Stimulated activated CD8-positive, alpha-beta memory T cell treated with anti-CD3 and anti-CD28 coated beads, Interleukin-2, amount 100 ng/mL, for 1 hour (primary cell): ENCODE measurements around the gene PDK2.

ENCODE experiments used
- DNase-seq, 2 donors: peaks; one replicate each; pipeline ENCODE4 v3.0.0-alpha.2; 2020; ENCODE audit warnings: low read depth in 2 of 2

PDK2 gene

GRCh38 chr17:50117202-50118051, 22.3 kb downstream of the PDK2 start:
- peak in 1 of 2 donors; percentile 48 for DNase-seq

- no peak for DNase-seq
These were observed 23.1 kb downstream of the PDK2 start for GRCh38 chr17:50118076-50118827.

- no peak for DNase-seq
These were observed 23.7 kb downstream of the PDK2 start for GRCh38 chr17:50118828-50119218.

- no peak for DNase-seq
These were observed 25.5 kb downstream of the PDK2 start for GRCh38 chr17:50120475-50121253.

GRCh38 chr17:50122945-50123344, 27.8 kb downstream of the PDK2 start:
- no peak for DNase-seq

- DNase-seq: no peak
These were observed 28.6 kb downstream of the PDK2 start for GRCh38 chr17:50123649-50124349.

GRCh38 chr17:50125420-50125997, 30.4 kb downstream of the PDK2 start:
- no peak for DNase-seq

- no peak for DNase-seq
These were observed 32.7 kb downstream of the PDK2 start for GRCh38 chr17:50127697-50128361.

GRCh38 chr17:50128441-50129352, 33.5 kb downstream of the PDK2 start:
- DNase-seq: no peak

GRCh38 chr17:50129353-50129727, 34.2 kb downstream of the PDK2 start:
- no peak for DNase-seq

- no peak for DNase-seq
These were observed 34.8 kb downstream of the PDK2 start, which contains the start of gene SAMD14 for GRCh38 chr17:50129728-50130558. Gene SAMD14 (minus strand): TSS chr17:50130160. CDS start chr17:50124959, 5,201 bp downstream.

GRCh38 chr17:50130559-50131305, 35.6 kb downstream of the PDK2 start:
- no peak for DNase-seq

- DNase-seq: no peak
These were observed 37.1 kb downstream of the PDK2 start for GRCh38 chr17:50132104-50132794.

- DNase-seq: no peak
These were observed 38.0 kb downstream of the PDK2 start for GRCh38 chr17:50133028-50133768.

- no peak for DNase-seq
These were observed 38.6 kb downstream of the PDK2 start for GRCh38 chr17:50133769-50134099.

- DNase-seq: no peak
These were observed 39.3 kb downstream of the PDK2 start for GRCh38 chr17:50134206-50135110.
